OCI-LY3 (cell line): ENCODE results near the gene SELENBP1.

Experiments
- CTCF ChIP-seq: fragments of 200-600, 300-600 bp; sonication (generic); IDR thresholded peaks from 2 replicates; pipeline ENCODE4 v1.5.1; 2014; ENCODE audit warnings: antibody characterized with exemption, low read length, low read depth
- EZH2phosphoT487 ChIP-seq: fragments of 200-600 bp; shearing (Covaris generic); IDR thresholded peaks from 2 replicates; pipeline ENCODE4 v1.6.1; 2018; ENCODE audit warnings: antibody characterized with exemption, mixed run types, low read depth

GRCh38 chr1:151364996-151365395, 7.5 kb downstream of the SELENBP1 start:
- TF ChIP-seq CTCF = no peak
- no peak for TF ChIP-seq EZH2phosphoT487
